ENCODE measurements around the gene ZBTB22. TPM values are rescaled to one million over a fixed set of nuclear protein-coding genes. Genes with fewer than 3 reads are reported as not detected.
A peak's percentile ranks its signal among the peaks of the same experiment; 100 is the strongest.

Gene ZBTB22
- total and polyA plus RNA-seq, 9 donors, result 13.7 to 38.0 (median 26.1) TPM

- Histone ChIP-seq H3K4me3 (no peak overlapping the region), H3K9me3 (no peaks in the 10 kb centered on the region), H3K36me3 (no peaks in the 10 kb centered on the region), H3K27me3 (no peaks in the 10 kb centered on the region), H3K27ac (no peak overlapping the region), H3K4me1 (ENCODE audit: insufficient read depth) (peaks cover 1% of the 10 kb centered on the region)
- DNase-seq, result no peak
- no peak for TF ChIP-seq EP300 (IDR thresholded peaks at IDR 0.05)
- no peak for TF ChIP-seq POLR2A (IDR thresholded peaks at IDR 0.05)
- no peak for TF ChIP-seq CTCF (IDR thresholded peaks at IDR 0.05)
- WGBS, 3 donors, result 79 to 86% (median 85%) methylated on average over 8 of the region's 8 CpGs
- intact Hi-C loops (cut with DNase I), result no loop called here
These were observed 12.5 kb downstream of the ZBTB22 start for GRCh38 chr6:33305052-33305451.

GRCh38 chr6:33304216-33304615 is 13.3 kb downstream of the ZBTB22 start:
- no peak overlapping the region for H3K4me3 ChIP-seq
- H3K27me3 ChIP-seq, result no peaks in the 10 kb centered on the region
- intact Hi-C loops (cut with DNase I), result loop anchor here in 1 of 4 donors (5.0 kb wide), 1 partner anchor 113 kb away; the partner anchor contains the start of gene CUTA
- peaks cover 3% of the 10 kb centered on the region for H3K4me1 ChIP-seq (ENCODE audit: insufficient read depth)
- no peak for DNase-seq
- H3K9me3 ChIP-seq, result no peaks in the 10 kb centered on the region
- H3K36me3 ChIP-seq, result no peaks in the 10 kb centered on the region
- 85 to 86% (median 85%) methylated on average over 16 of the region's 16 CpGs for WGBS, 3 donors
- no peak overlapping the region for H3K27ac ChIP-seq
- no peak for TF ChIP-seq EP300 (IDR thresholded peaks at IDR 0.05)
- no peak for TF ChIP-seq POLR2A (IDR thresholded peaks at IDR 0.05)
- TF ChIP-seq CTCF (IDR thresholded peaks at IDR 0.05), result no peak

GRCh38 chr6:33301877-33302276 is 15.7 kb downstream of the ZBTB22 start:
- peaks cover 9% of the 10 kb centered on the region for H3K4me1 ChIP-seq (ENCODE audit: insufficient read depth)
- TF ChIP-seq CTCF (IDR thresholded peaks at IDR 0.05), result no peak
- TF ChIP-seq EP300 (IDR thresholded peaks at IDR 0.05), result no peak
- TF ChIP-seq POLR2A (IDR thresholded peaks at IDR 0.05), result no peak
- 81 to 93% (median 87%) methylated on average over 3 of the region's 3 CpGs for WGBS, 3 donors
- no peaks in the 10 kb centered on the region for H3K27me3 ChIP-seq
- H3K27ac ChIP-seq, result no peak overlapping the region
- no peak overlapping the region for H3K4me3 ChIP-seq
- intact Hi-C loops (cut with DNase I), result loop anchor here in 1 of 4 donors (5.0 kb wide), 1 partner anchor 115 kb away; the partner anchor contains the start of gene CUTA
- H3K36me3 ChIP-seq, result no peaks in the 10 kb centered on the region
- H3K9me3 ChIP-seq, result no peaks in the 10 kb centered on the region
- no peak for DNase-seq

GRCh38 chr6:33299237-33299944 is 18.2 kb downstream of the ZBTB22 start:
- intact Hi-C loops (cut with DNase I), result loop anchor here in 1 of 4 donors (10.0 kb wide), 1 partner anchor 115 kb away; the partner anchor contains the start of genes CUTA and PHF1
- TF ChIP-seq POLR2A (IDR thresholded peaks at IDR 0.05), result peak; percentile 77
- peak in 2 of 3 donors; percentile 52 to 66 for TF ChIP-seq CTCF (IDR thresholded peaks at IDR 0.05)
- peak; percentile 9 for TF ChIP-seq EP300 (IDR thresholded peaks at IDR 0.05)
- H3K27me3 ChIP-seq, result no peaks in the 10 kb centered on the region
- no peaks in the 10 kb centered on the region for H3K36me3 ChIP-seq
- peak overlapping the region; percentile 73 to 96 for H3K27ac ChIP-seq
- peaks cover 9% of the 10 kb centered on the region for H3K4me1 ChIP-seq (ENCODE audit: insufficient read depth)
- H3K4me3 ChIP-seq, result peak overlapping the region; percentile 69
- whole genome bisulfite sequencing, 3 donors, result 0 to 1% (median 0%) methylated on average over 38 to 54 of the region's 54 CpGs
- DNase-seq, result peak; percentile 90 to 93 (median 92)
- no peaks in the 10 kb centered on the region for H3K9me3 ChIP-seq
